IPS DF 4.7 (cell line): ENCODE measurements around the gene PPP1R13B.
"Not testable (repeated sequence)": the region's sequence is repeated elsewhere in the genome, so short reads cannot be mapped to it uniquely, and the experiment has no call there.

Experiments
- DNase-seq: peaks from one replicate; pipeline ENCODE4 v3.0.0-alpha.2; 2013; ENCODE audit warnings: low spot score; ENCODE audit errors: extremely low read depth

The PPP1R13B gene

DNA sequence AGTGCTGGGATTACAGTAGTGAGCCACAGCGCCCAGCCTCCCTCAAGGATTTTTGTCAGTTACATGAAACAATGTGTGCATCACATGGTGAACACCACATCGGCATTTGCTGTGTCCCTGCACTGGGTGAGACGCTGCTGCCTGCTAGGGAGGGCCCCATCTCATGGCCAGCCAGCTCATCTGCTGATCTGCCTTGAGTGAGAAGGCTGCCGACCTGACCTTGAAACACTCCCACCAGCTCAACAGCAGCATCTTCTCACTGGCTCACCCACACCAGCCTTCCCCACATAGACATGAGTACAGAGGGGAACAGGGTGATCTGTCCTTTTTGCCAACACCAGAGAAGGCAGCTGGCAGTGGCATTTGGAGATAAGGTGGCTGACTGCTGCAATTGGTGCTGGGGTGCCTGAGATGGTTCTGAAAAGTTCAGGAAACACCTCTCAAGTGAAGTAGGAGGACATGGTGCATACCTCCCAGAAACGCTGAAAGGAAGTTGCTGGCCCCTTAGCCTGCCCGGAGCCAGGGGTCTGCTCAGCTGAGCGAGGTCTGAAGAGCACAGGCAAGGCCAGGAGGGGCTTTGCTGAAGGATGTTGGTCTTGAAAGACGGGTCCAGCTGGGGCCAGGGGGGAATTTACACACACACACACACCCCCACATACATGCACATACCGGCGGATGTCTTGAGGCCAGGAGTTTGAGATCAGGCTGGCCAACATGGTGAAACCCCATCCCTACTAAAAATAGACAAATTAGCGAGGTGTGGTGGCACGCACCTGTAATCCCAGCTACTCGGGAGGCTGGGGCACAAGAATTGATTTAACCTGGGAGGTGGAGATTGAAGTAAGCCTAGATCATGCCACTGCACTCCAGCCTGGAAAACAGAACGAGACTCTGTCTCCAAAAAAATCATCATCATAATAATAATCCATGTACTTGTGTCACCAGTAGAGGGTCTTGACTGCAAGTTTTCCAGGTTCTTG is 14.3 kb upstream of the PPP1R13B start:
- no peak for DNase-seq

DNA sequence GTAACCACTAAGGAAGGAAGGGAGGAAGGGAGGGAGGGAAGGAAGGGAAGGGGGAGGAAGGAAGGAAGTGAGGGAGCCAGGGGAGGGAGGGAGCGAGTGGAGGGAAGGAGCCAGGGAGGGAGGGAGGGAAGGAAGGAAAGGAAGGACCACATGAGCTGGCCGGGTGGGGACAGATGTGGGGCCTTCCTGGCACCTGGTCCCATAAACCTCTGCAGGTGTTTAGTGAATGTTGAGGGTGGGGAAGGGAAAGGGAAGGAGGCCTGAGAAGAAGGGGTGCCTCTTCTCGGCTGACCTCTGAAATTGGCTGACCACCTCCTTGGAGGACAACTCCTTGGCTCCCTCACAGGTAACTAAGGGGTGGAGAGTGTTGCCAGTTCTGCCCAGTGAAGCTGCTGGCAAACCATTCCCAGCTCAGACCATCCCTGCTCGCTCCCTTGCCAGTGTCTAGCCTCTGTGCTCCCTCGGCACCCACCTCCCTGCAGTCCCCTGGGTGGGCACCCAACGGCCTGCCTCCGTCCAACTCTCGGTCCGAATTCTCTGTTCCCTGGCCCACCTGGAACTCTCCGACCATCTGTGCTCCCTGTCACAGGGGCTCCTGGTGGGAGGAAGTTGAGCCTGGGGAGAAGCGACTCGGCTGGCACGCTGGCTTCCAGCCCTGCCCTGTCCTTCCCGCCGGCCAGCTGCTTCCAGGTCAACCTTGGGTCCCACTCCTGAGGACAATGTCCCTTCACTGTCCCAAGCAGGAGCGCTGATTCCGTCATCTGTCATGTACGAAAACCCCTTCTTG is 12.2 kb upstream of the PPP1R13B start:
- DNase-seq, result no peak

GRCh38 chr14:103858063-103858781 is 10.8 kb upstream of the PPP1R13B start:
- no peak for DNase-seq

GRCh38 chr14:103857256-103857655 is 9.9 kb upstream of the PPP1R13B start:
- DNase-seq, result no peak

GRCh38 chr14:103856607-103857006 is 9.2 kb upstream of the PPP1R13B start:
- no peak for DNase-seq

GRCh38 chr14:103856105-103856504 is 8.7 kb upstream of the PPP1R13B start:
- DNase-seq, result no peak

DNA sequence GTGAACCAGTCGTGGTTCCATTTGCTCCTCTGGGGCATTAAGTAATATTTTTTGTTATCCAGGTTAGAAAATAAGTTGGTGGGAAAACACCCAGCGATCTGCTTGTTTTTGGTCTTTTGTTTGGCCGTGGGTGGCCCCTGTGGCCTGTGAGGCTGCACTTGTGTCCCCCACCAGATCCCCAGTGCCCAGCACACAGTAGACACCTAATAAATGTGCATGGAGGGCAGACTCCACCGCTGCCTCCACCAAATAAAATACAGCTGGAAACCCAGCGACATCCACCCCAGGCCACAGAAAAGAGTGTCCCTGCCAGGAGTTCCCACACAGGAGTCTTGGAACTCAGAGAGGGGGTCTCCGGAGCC is 8.3 kb upstream of the PPP1R13B start:
- no peak for DNase-seq

DNA sequence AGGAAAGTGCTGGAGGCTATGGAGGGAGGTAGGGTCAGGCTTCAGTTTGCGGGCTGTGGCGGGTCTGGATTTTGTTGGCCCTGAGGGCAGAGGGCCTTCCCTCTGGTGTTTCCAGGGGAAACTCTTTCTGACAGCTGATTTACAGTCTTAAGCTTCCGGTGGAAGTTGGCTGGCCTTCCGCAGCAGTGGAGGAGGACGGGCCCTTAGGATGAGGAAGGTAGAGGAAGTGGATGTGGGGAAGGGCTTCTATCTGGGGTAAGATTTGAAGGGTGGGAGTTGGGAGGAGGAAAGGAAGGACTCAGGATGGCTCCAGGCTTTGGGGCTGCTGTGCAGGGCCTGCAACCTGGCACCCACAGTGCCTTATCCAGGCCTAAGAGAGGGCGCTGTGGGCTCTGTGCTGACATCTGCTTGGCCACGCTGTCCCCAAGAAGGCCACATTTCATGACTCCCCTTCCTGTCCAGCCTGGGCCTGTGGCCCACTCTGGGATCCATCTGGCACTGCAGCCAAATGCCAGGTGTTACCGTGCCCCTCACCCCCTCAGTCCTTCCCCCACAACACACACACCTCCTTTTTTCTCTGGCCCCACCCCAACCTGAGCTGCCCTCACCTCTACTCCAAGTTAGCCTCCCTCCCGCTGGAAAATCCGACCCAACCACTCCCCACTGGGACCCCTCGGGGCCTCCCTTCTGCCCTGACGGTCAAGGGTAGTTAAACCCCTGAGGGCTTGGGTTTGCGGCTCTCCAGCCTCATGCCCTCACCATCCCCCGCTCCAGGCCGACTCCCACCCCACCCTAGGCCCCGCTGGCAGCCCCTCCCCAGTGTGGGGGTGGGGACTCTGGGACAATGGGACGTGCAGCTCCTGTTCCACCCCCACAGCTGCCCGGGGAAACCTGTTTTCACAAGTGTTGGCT is 7.7 kb upstream of the PPP1R13B start:
- DNase-seq, result no peak

DNA sequence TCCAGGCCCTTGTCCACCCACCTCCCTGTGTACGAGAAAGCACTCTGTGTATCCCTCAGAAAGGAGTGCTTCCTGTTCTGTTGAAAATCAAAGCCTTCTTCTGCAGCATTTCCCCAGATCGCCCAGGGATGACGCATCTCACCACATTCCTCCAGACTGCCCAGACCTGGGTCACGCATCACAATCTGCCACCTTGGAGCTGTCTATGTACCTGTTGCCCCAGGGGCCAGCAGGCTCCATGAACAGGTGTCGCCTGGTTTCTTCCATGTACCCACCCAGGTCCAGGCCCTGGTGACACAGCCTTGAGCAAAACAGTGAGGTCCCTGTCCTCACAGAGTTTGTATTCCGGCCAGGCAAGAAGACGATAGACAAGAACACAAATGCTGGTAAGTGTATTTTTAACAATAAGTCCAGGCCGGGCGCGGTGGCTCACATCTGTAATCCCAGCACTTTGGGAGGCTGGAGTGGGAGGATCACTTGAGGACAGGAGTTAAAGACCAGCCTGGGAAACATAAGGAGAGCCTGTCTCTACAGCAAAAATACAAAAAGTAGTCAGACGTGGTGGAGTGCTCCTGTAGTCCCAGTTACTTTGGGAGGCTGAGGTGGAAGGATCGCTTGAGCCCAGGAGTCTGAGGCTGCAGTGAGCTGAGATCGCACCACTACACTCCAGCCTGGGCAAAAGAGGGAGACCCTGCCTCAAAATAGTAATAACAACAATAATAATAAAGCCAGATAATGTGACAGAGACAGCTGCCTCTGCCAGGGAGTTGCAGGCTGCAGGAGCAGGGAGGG is 6.8 kb upstream of the PPP1R13B start:
- no peak for DNase-seq

DNA sequence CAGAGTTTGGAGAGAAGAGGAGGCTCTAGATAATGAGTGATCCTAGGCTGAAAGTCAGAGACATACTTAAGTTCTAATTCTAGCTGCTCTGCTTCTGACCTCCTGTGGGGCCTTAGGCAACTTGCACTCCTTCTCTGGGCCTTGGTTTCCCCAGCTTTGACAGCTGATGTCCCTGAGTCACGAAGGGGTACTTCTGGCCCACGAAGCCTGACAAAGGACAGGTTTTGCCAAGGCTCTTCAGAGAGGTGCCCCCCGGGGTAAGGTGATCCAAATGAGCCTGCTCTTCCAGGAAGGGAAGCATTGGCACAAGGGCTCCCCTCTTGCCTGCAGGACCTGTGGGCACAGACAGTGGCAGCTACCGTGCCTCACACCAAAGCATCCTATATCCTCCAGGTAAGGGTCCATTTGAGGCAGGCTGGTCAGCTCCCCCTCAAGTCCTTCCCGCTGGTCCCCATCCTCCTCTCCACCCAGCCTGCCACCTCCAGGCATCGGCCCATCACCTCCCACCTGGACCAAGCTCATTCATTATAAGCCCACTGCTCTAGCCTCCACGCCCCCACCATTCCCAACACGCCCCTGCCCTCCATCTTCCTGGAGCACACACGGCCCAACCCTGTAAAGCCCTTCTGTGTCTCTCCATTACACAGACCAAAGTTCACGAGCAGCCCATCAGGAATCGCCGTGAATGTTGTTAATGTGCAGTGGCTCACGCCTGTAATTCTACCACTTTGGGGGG is 1.9 kb upstream of the PPP1R13B start:
- no peak for DNase-seq

DNA sequence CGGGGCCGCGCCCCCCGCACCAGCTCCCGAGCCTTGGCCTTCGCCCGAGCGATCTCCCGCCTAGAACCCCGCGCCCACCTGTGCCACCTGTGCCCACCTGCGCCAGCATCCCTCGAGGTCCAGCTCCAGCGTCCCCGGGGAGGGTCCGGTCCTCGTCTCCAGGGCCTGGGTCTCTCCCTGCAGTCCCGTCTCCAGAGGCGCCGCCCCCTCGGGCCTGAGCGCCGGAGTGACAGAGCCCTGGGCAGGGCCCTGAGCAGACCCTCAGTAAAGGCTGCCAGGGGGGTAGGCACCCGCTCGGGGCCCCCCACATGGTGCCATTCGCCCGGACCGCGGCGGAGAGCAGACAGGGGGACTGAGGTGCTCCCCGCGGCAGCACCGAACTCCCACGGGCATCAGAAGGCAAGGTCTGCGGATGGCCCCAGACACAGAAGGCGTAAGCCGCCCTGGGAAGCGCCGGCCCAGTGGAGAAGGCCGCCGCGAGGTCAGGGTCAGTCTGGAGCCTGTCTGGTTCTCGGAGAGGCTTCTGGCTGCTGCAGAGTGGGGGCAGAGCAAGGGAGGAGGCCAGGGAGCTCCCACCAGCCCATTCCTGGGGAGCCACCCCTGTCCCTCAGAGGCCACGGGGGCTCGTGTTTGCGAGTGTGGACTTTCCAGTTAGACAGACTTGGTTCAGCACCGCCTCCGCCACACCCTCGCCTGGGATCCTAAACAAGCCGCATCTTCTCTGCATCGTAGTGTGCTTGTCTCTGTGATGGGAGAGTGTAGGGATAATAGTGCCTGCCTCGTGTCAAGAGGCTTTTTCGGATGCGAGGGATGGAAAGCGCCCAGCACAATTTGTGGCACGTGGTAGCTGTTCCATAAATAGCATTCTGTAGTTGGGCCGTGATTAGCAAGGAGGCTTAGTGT is 1.1 kb upstream of the PPP1R13B start:
- DNase-seq, result no peak

- DNase-seq, result no peak
Observed at GRCh38 chr14:103846543-103847450, 578 bp downstream of the PPP1R13B start.

DNA sequence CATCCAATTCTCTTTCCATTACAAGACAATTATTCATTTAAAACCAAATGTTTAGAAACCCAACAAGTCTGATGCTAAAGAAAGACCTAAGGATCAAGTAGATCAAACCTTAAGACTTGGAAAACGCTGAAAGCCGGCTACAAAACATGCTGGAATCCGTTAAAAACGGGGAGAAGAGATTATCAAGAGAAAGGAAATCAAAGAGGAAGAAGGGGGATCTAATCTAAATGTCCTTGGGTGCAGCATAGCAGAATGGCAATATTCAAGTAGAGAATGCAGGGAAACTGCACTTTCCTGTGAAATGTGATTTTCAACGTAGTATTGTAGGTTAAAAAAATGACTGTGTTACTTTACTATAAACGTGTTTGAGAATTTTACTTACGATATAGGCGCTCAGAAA is 1.3 kb downstream of the PPP1R13B start:
- DNase-seq, result no peak

DNA sequence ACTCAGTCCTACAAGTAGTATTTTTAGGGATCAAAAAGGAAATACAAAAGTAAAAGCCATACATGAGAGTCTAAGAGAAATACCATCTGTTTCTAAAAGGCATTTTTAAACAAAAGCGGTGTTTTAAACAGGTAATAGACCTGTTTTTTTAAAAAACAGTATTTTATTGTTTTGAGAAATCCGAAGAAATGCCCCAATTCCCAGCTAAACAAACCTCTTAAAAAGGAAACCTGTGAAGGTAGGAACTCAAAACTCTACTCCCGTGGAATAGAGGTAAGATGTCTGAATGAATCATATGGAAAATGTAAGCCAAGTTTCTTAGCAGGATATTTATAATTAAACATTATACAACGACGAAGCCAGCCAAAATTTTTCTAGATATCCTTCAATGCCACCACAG is 2.0 kb downstream of the PPP1R13B start:
- no peak for DNase-seq

GRCh38 chr14:103841265-103841664 is 6.1 kb downstream of the PPP1R13B start:
- DNase-seq, result not testable (repeated sequence)

DNA sequence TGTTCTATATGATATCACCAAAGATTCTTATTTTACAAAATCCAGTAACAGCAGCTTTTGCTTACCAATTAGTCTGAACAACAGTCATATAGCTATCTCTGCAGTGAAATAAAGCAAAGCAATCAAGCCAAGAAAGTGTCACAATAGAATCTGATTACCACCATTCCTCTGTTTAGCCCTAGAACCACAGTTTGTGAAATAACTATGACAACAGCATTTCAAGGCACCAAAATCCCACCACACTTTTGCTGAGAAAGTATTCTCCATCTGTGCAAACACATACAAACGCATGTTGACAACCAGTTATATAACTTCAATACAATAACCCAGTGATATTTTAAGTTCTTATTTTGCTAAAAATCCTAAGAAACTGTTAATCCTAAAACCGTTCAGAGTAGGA is 7.4 kb downstream of the PPP1R13B start:
- DNase-seq, result no peak

GRCh38 chr14:103839579-103839978 is 7.8 kb downstream of the PPP1R13B start:
- DNase-seq, result no peak
